Measurements from ENCODE around the gene ARL14. TPM values are rescaled to one million over a fixed set of nuclear protein-coding genes. Genes with fewer than 3 reads are reported as not detected.

The ARL14 gene
- polyA plus RNA-seq, 1 donor (not counting 4 experiments of a cell fraction or from before 2014, with no cell fraction given): 1.6 TPM

- Histone ChIP-seq H3K79me2 (ENCODE audit: control insufficient read depth, insufficient read depth, low read length) (no peaks in the 10 kb centered on the region), H3K27ac (ENCODE audit: control insufficient read depth, insufficient read depth, low read length) (no peak overlapping the region), H3K4me1 (ENCODE audit: control insufficient read depth, extremely low read depth, insufficient read depth, low read length) (no peaks in the 10 kb centered on the region), H3K27me3 (ENCODE audit: control insufficient read depth, extremely low read depth, insufficient read depth, low read length) (no peaks in the 10 kb centered on the region), H3K9me3 (ENCODE audit: control insufficient read depth, low read depth, low read length) (no peaks in the 10 kb centered on the region), H4K20me1 (ENCODE audit: control insufficient read depth, extremely low read depth, insufficient read depth, low read length) (no peaks in the 10 kb centered on the region), H3K9ac (ENCODE audit: control insufficient read depth, extremely low read depth, insufficient read depth, low read length) (no peak overlapping the region), H3K9me1 (ENCODE audit: control insufficient read depth, extremely low read depth, insufficient read depth, low read length) (no peaks in the 10 kb centered on the region), H2AFZ (ENCODE audit: control insufficient read depth, low read length) (no peak overlapping the region), H3K36me3 (ENCODE audit: control insufficient read depth in 2 of 2, extremely low read depth in 1 of 2, insufficient read depth in 2 of 2, low read length in 2 of 2) (no peaks in the 10 kb centered on the region), H3K4me2 (ENCODE audit: control insufficient read depth, extremely low read depth, insufficient read depth, low read depth, low read length) (no peak overlapping the region), H3K4me3 (ENCODE audit: control insufficient read depth in 2 of 3, extremely low read depth in 1 of 3, insufficient read depth in 2 of 3, low read depth in 1 of 3, low read length in 3 of 3) (no peak overlapping the region)
- FAIRE-seq: no peak
- dilution Hi-C loops (cut with MboI; ENCODE audit: extremely low pct_ligation_motif_present, low sequenced_read_pairs): no loop called here
- DNase-seq (ENCODE audit: low read depth, low spot score): no peak
- no peak for TF ChIP-seq CTCF (optimal IDR thresholded peaks at IDR 0.05 in 1 of 3, IDR thresholded peaks at IDR 0.05 in 1 of 3, conservative IDR thresholded peaks at IDR 0.05 in 1 of 3; ENCODE audit: extremely low read depth in 1 of 3, insufficient read depth in 2 of 3, low read length in 3 of 3)
Observed at GRCh38 chr3:160698599-160699195, 21.7 kb downstream of the ARL14 start.

GRCh38 chr3:160701490-160701889 lies 24.5 kb downstream of the ARL14 start:
- Histone ChIP-seq H2AFZ (ENCODE audit: control insufficient read depth, low read length) (no peak overlapping the region), H3K9ac (ENCODE audit: control insufficient read depth, extremely low read depth, insufficient read depth, low read length) (no peak overlapping the region), H3K27me3 (ENCODE audit: control insufficient read depth, extremely low read depth, insufficient read depth, low read length) (no peaks in the 10 kb centered on the region), H4K20me1 (ENCODE audit: control insufficient read depth, extremely low read depth, insufficient read depth, low read length) (no peaks in the 10 kb centered on the region), H3K9me3 (ENCODE audit: control insufficient read depth, low read depth, low read length) (no peaks in the 10 kb centered on the region), H3K36me3 (ENCODE audit: control insufficient read depth in 2 of 2, extremely low read depth in 1 of 2, insufficient read depth in 2 of 2, low read length in 2 of 2) (no peaks in the 10 kb centered on the region), H3K27ac (ENCODE audit: control insufficient read depth, insufficient read depth, low read length) (no peak overlapping the region), H3K9me1 (ENCODE audit: control insufficient read depth, extremely low read depth, insufficient read depth, low read length) (no peaks in the 10 kb centered on the region), H3K79me2 (ENCODE audit: control insufficient read depth, insufficient read depth, low read length) (no peaks in the 10 kb centered on the region), H3K4me2 (ENCODE audit: control insufficient read depth, extremely low read depth, insufficient read depth, low read depth, low read length) (no peak overlapping the region), H3K4me3 (ENCODE audit: control insufficient read depth in 2 of 3, extremely low read depth in 1 of 3, insufficient read depth in 2 of 3, low read depth in 1 of 3, low read length in 3 of 3) (no peak overlapping the region), H3K4me1 (ENCODE audit: control insufficient read depth, extremely low read depth, insufficient read depth, low read length) (no peaks in the 10 kb centered on the region)
- FAIRE-seq (no peak), DNase-seq (ENCODE audit: low read depth, low spot score) (no peak)
- dilution Hi-C loops (cut with MboI; ENCODE audit: extremely low pct_ligation_motif_present, low sequenced_read_pairs): loop anchor here (25.0 kb wide), 1 partner anchor 236 kb away; no protein-coding TSS in a partner anchor
- TF ChIP-seq CTCF (optimal IDR thresholded peaks at IDR 0.05 in 1 of 3, IDR thresholded peaks at IDR 0.05 in 1 of 3, conservative IDR thresholded peaks at IDR 0.05 in 1 of 3; ENCODE audit: extremely low read depth in 1 of 3, insufficient read depth in 2 of 3, low read length in 3 of 3): no peak
- TF ChIP-seq EZH2 (IDR thresholded peaks at IDR 0.05; ENCODE audit: low read length): no peak
